GM12878 (cell line): Measurements from ENCODE around the gene CCDC201. TPM values are rescaled to one million over a fixed set of nuclear protein-coding genes. Genes with fewer than 3 reads are reported as not detected.

Experiments
- ATAC-seq: fragments of 200-7000 bp; cut with Tn5 transposase; 3 replicates; pipeline ENCODE4 v1.9.1; 2020; ENCODE audit warnings: mild to moderate bottlenecking, moderate library complexity
- BruUV-seq: library from RNA; stranded (reverse); fragments of 400-500 nt; replicated peaks from 2 replicates; lab custom pipeline; 2021; lab: Mats Ljungman, UMichigan
- CTCF ChIA-PET: fragments of 300-600 bp; sonication (Branson Sonifier 250); formaldehyde crosslinking; extraction: SDS; loops from one replicate; lab custom pipeline; 2021; ENCODE audit warnings: inconsistent platforms; lab: Yijun Ruan, JAX
- POLR2A ChIA-PET: fragments of 350-600 bp; formaldehyde crosslinking; extraction: SDS; loops from one replicate; lab custom pipeline; 2021; ENCODE audit warnings: inconsistent platforms; lab: Charles Lee
- RAD21 ChIA-PET: fragments of 300-600 bp; sonication (Branson Sonifier 250); formaldehyde crosslinking; loops from one replicate; lab custom pipeline; 2023; ENCODE audit warnings: antibody characterized with exemption; ENCODE audit not compliant: unreplicated experiment; lab: Charles Lee
- SMC1A ChIA-PET: fragments of 300-600 bp; sonication (Branson Sonifier 250); formaldehyde crosslinking; loops from one replicate; lab custom pipeline; 2023; ENCODE audit not compliant: unreplicated experiment, uncharacterized antibody; lab: Charles Lee
- DNase-seq: peaks from one replicate; pipeline ENCODE4 v3.0.0-alpha.2; 2011; ENCODE audit warnings: low read depth, low spot score
- FAIRE-seq: peaks from 3 replicates; lab custom pipeline; 2011; peaks lifted over from hg19 to GRCh38; lab: Jason Lieb, UNC
- H2AFZ ChIP-seq: 2 replicates; pipeline ENCODE4 v1.6.0; 2011; ENCODE audit warnings: low read depth, low read length, control low read depth; ENCODE audit not compliant: control insufficient read depth
- H3K27ac ChIP-seq: 2 replicates; pipeline ENCODE4 v1.5.1; 2011; ENCODE audit warnings: control low read depth; ENCODE audit not compliant: control insufficient read depth, insufficient read depth
- H3K27me3 ChIP-seq, 2 experiments: replicated peaks in 1 of 2; 2 replicates each; pipeline versions ENCODE4 v1.6.0 to v1.6.1; 2011; ENCODE audit warnings: low read length in 1 of 2; ENCODE audit not compliant: control insufficient read depth in 2 of 2, insufficient read depth in 2 of 2
- H3K36me3 ChIP-seq, 2 experiments: 2 replicates each; pipeline ENCODE4 v1.5.1; 2011; ENCODE audit warnings: low read length in 1 of 2; ENCODE audit not compliant: control insufficient read depth in 2 of 2, insufficient read depth in 2 of 2
- H3K4me1 ChIP-seq: 2 replicates; pipeline ENCODE4 v1.6.1; 2011; ENCODE audit warnings: mild to moderate bottlenecking, low read length, moderate library complexity, mixed read lengths; ENCODE audit not compliant: control insufficient read depth, insufficient read depth
- H3K4me2 ChIP-seq: 2 replicates; pipeline ENCODE4 v1.6.0; 2011; ENCODE audit warnings: control low read depth; ENCODE audit not compliant: control insufficient read depth, insufficient read depth
- H3K4me3 ChIP-seq: fragments of 200-600 bp; sonication (generic); 2 replicates; pipeline ENCODE4 v1.5.1; 2016
- H3K79me2 ChIP-seq: 2 replicates; pipeline ENCODE4 v1.6.0; 2011; ENCODE audit warnings: low read length; ENCODE audit not compliant: control insufficient read depth, insufficient read depth
- H3K9ac ChIP-seq: 2 replicates; pipeline ENCODE4 v1.8.0; 2011; ENCODE audit warnings: low read length, control low read depth, mixed read lengths; ENCODE audit not compliant: control insufficient read depth, insufficient read depth
- H3K9me3 ChIP-seq: replicated peaks from 3 replicates; pipeline ENCODE4 v1.5.1; 2011; ENCODE audit warnings: mild to moderate bottlenecking, low read length; ENCODE audit not compliant: control insufficient read depth, insufficient read depth
- H4K20me1 ChIP-seq: 2 replicates; pipeline ENCODE4 v1.6.0; 2011; ENCODE audit not compliant: control insufficient read depth, insufficient read depth
- BRCA1 ChIP-seq: IDR thresholded peaks from 2 replicates; pipeline ENCODE4 v1.6.1; 2011; ENCODE audit warnings: low read depth, low read length, improper control_type of control experiment
- EGR1 ChIP-seq, 2 experiments: IDR thresholded peaks; 1 replicate in 1 of 2; 2 replicates in 1 of 2; pipeline ENCODE4 v1.6.1; 2011 to 2012; ENCODE audit warnings: low read depth in 2 of 2, low read length in 2 of 2, borderline replicate concordance in 1 of 2, mild to moderate bottlenecking in 1 of 2, moderate library complexity in 1 of 2
- ETV6 ChIP-seq, 2 experiments: fragments of 450-650 bp in 1 of 2; IDR thresholded peaks in 1 of 2; conservative IDR thresholded peaks in 1 of 2; 2 replicates each; pipeline ENCODE4 v1.6.1; 2014; ENCODE audit warnings: antibody characterized with exemption in 1 of 2, borderline replicate concordance in 1 of 2, low read depth in 1 of 2, mild to moderate bottlenecking in 1 of 2, moderate library complexity in 1 of 2
- HDAC6 ChIP-seq: fragments of 200-600 bp; sonication (generic); IDR thresholded peaks from one replicate; pipeline ENCODE4 v1.8.0; 2017; ENCODE audit warnings: antibody characterized with exemption; ENCODE audit not compliant: unreplicated experiment
- JUNB ChIP-seq: IDR thresholded peaks from 2 replicates; pipeline ENCODE4 v1.6.1; 2016; ENCODE audit warnings: antibody characterized with exemption, mild to moderate bottlenecking
- MYB ChIP-seq: fragments of 150-350 bp; IDR thresholded peaks from 2 replicates; pipeline ENCODE4 v1.6.1; 2014; ENCODE audit warnings: mild to moderate bottlenecking, low read depth, low read length, borderline replicate concordance
- NFIC ChIP-seq: IDR thresholded peaks from 2 replicates; pipeline ENCODE4 v1.6.1; 2012; ENCODE audit warnings: low read depth, mild to moderate bottlenecking, inconsistent platforms, low read length, moderate library complexity
- NKRF ChIP-seq: fragments of 450-650 bp; conservative IDR thresholded peaks from 2 replicates; pipeline ENCODE4 v1.6.1; 2017; ENCODE audit warnings: mild to moderate bottlenecking, moderate library complexity
- PKNOX1 ChIP-seq: fragments of 450-650 bp; IDR thresholded peaks from 2 replicates; pipeline ENCODE4 v1.6.1; 2016; ENCODE audit warnings: mild to moderate bottlenecking
- POLR2AphosphoS5 ChIP-seq: IDR thresholded peaks from 2 replicates; pipeline ENCODE4 v1.6.1; 2011; ENCODE audit warnings: mild to moderate bottlenecking, low read length, inconsistent platforms
- POU2F2 ChIP-seq: IDR thresholded peaks from 3 replicates; pipeline ENCODE4 v1.6.1; 2011; ENCODE audit warnings: low read depth, mild to moderate bottlenecking, low read length, borderline replicate concordance
- SMAD5 ChIP-seq: IDR thresholded peaks from 2 replicates; pipeline ENCODE4 v1.6.1; 2016; ENCODE audit warnings: antibody characterized with exemption, low read depth
- YY1 ChIP-seq: IDR thresholded peaks from 2 replicates; pipeline ENCODE4 v1.6.1; 2011; ENCODE audit warnings: low read depth, mild to moderate bottlenecking, low read length
- ZNF274 ChIP-seq: IDR thresholded peaks from one replicate; pipeline ENCODE4 v1.8.0; 2011; ENCODE audit not compliant: insufficient read length, insufficient read depth
- ZNF687 ChIP-seq: fragments of 450-650 bp; IDR thresholded peaks from 2 replicates; pipeline ENCODE4 v1.6.1; 2017; ENCODE audit warnings: mild to moderate bottlenecking, moderate library complexity
- ZSCAN29 ChIP-seq: fragments of 450-650 bp; IDR thresholded peaks from 2 replicates; pipeline ENCODE4 v1.6.1; 2017; ENCODE audit warnings: mild to moderate bottlenecking, moderate library complexity
- WGBS: methylation state at CpG from one replicate; pipeline ENCODE4 v1.1.6; 2016; ENCODE audit warnings: low lambda C conversion rate; ENCODE audit not compliant: insufficient replicate concordance, insufficient coverage; ENCODE audit errors: missing lambda C conversion rate; 5-methylcytosine and 5-hydroxymethylcytosine counted together
- in situ Hi-C: fragments of 300-500 bp; cut with MboI; formaldehyde crosslinking; loops from 9 replicates; pipeline ENCODE4 v1.14.3; 2018; ENCODE audit warnings: mixed read lengths
- intact Hi-C: fragments of 100-400 bp; cut with micrococcal nuclease; formaldehyde crosslinking; loops from one replicate; pipeline ENCODE4 v1.14.2; 2022; ENCODE audit not compliant: unreplicated experiment
- polyA plus RNA-seq, 11 experiments: library from polyadenylated mRNA; depleted of rRNA in 4 of 11; unstranded in 6 of 11; stranded (reverse) in 5 of 11; fragments of >200 nt; fragmentation: Nextera tagmentation in 4 of 11; fragmentation: Illumina TruSeq in 1 of 11; extraction: Ambion mirVana in 4 of 11; extraction: Trizol in 1 of 11; gene quantifications; 1 replicate in 1 of 11; 2 replicates in 10 of 11; pipeline versions ENCODE4 v1.2.1 to v1.2.3, GENCODE V29; 2011 to 2016; ENCODE audit warnings: inconsistent platforms in 2 of 11, missing spikeins in 2 of 11, low read depth in 1 of 11
- total RNA-seq, 4 experiments: library from RNA; depleted of rRNA in 3 of 4; stranded (reverse); fragments of >200 nt in 3 of 4; fragmentation: Illumina TruSeq in 1 of 4; extraction: Trizol in 1 of 4; gene quantifications; 2 replicates each; pipeline versions ENCODE4 v1.2.1 to v1.2.3, GENCODE V29; 2013 to 2021

CCDC201 gene
- total and polyA plus RNA-seq, 10 of the 15 experiments (the other 5 are each of a cell fraction or from before 2014, with no cell fraction given) = 0.10 TPM; not detected in 9

GRCh38 chr7:45885264-45885882 is 12.5 kb upstream of the CCDC201 start:
- ATAC-seq = no peak
- ChIA-PET RAD21 (no interaction called here), POLR2A (no interaction called here), SMC1A (no interaction called here), CTCF (no interaction called here)
- Histone ChIP-seq H3K4me3 (no peak overlapping the region), H3K4me1 (no peaks in the 10 kb centered on the region), H3K9me3 (no peaks in the 10 kb centered on the region), H3K79me2 (no peaks in the 10 kb centered on the region), H3K9ac (no peak overlapping the region), H2AFZ (no peak overlapping the region), H3K27ac (no peak overlapping the region), H4K20me1 (0 out of 2 replicates have a peak, but pooled peaks cover 4% of the 10 kb centered on the region), H3K4me2 (no peak overlapping the region), H3K27me3 (peaks cover 0 to 17% of the 10 kb centered on the region in 2 experiments), H3K36me3 (no peaks in the 10 kb centered on the region)
- in situ Hi-C loops (no loop called here), intact Hi-C loops (no loop called here)
- no peak for FAIRE-seq
- no TSS peak for BruUV-seq
- DNase-seq = no peak
- no peak for TF ChIP-seq SMAD5
- TF ChIP-seq JUNB = no peak
- TF ChIP-seq POU2F2 = no peak
- no peak for TF ChIP-seq EGR1 (IDR thresholded peaks at IDR 0.05; ENCODE audit: borderline replicate concordance in 1 of 2, low read depth in 2 of 2, low read length in 2 of 2)
- no peak for TF ChIP-seq POLR2AphosphoS5
- no peak for TF ChIP-seq PKNOX1
- no peak for TF ChIP-seq MYB
- no peak for TF ChIP-seq NKRF
- TF ChIP-seq ETV6 (conservative IDR thresholded peaks at IDR 0.05 in 1 of 2, IDR thresholded peaks at IDR 0.05 in 1 of 2; ENCODE audit: borderline replicate concordance in 1 of 2, low read depth in 1 of 2) = no peak
- TF ChIP-seq BRCA1 = no peak
- no peak for TF ChIP-seq ZNF687
- no peak for TF ChIP-seq ZNF274
- no peak for TF ChIP-seq NFIC
- no peak for TF ChIP-seq ZSCAN29
- no peak for TF ChIP-seq YY1
- no peak for TF ChIP-seq HDAC6
- WGBS = 13% methylated on average over 7 of the region's 7 CpGs
